ENCODE data around the gene XRCC6.

- TF ChIP-seq CTCF (optimal IDR thresholded peaks at IDR 0.05 in 1 of 3, IDR thresholded peaks at IDR 0.05 in 1 of 3, conservative IDR thresholded peaks at IDR 0.05 in 1 of 3; ENCODE audit: extremely low read depth in 1 of 3, insufficient read depth in 2 of 3, low read length in 3 of 3) (peak in 1 of 3 experiments; percentile 9), EZH2 (IDR thresholded peaks at IDR 0.05; ENCODE audit: low read length) (no peak)
These were observed 451 bp upstream of the XRCC6 start, which contains the start of gene DESI1 for GRCh38 chr22:41620589-41621098.

Data from keratinocyte (primary cell).